HepG2 (cell line): ENCODE data around the gene PPM1K. TPM values are rescaled to one million over a fixed set of nuclear protein-coding genes. Genes with fewer than 3 reads are reported as not detected.
A peak's percentile ranks its signal among the peaks of the same experiment; 100 is the strongest.

Experiments
- PHF8 ChIP-seq: sonication (generic); formaldehyde crosslinking; IDR thresholded peaks from 2 replicates; pipeline ENCODE4 v1.5.0; 2020; ENCODE audit warnings: missing genetic modification reagents
- SALL1 ChIP-seq: sonication (generic); formaldehyde crosslinking; IDR thresholded peaks from 2 replicates; pipeline ENCODE4 v1.8.0; 2022; ENCODE audit warnings: mild to moderate bottlenecking, missing genetic modification reagents
- SP2 ChIP-seq: sonication (generic); formaldehyde crosslinking; IDR thresholded peaks from 2 replicates; pipeline ENCODE4 v1.5.1; 2020; ENCODE audit warnings: mild to moderate bottlenecking, missing genetic modification reagents
- ZBTB8A ChIP-seq: sonication (generic); formaldehyde crosslinking; IDR thresholded peaks from 2 replicates; pipeline ENCODE4 v1.4.0; 2020; ENCODE audit warnings: mild to moderate bottlenecking, low read depth, missing genetic modification reagents, borderline replicate concordance
- ZNF564 ChIP-seq: sonication (generic); formaldehyde crosslinking; IDR thresholded peaks from 2 replicates; pipeline ENCODE4 v1.8.1; 2023; ENCODE audit warnings: mild to moderate bottlenecking, missing genetic modification reagents
- ZNF589 ChIP-seq: sonication (generic); formaldehyde crosslinking; conservative IDR thresholded peaks from 2 replicates; pipeline ENCODE4 v1.8.0; 2022; ENCODE audit warnings: mild to moderate bottlenecking, moderate library complexity, missing genetic modification reagents
- ZNF703 ChIP-seq: sonication (generic); formaldehyde crosslinking; IDR thresholded peaks from 2 replicates; pipeline ENCODE4 v1.5.1; 2020; ENCODE audit warnings: missing genetic modification reagents, mild to moderate bottlenecking, moderate library complexity, borderline replicate concordance
- ZNF777 ChIP-seq: sonication (generic); formaldehyde crosslinking; IDR thresholded peaks from 2 replicates; pipeline ENCODE4 v1.4.0; 2020; ENCODE audit warnings: missing genetic modification reagents
- polyA plus RNA-seq, 8 experiments: library from polyadenylated mRNA; depleted of rRNA in 3 of 8; stranded (reverse) in 7 of 8; unstranded in 1 of 8; fragments of >200 nt; fragmentation: Illumina TruSeq in 4 of 8; extraction: Trizol in 4 of 8; gene quantifications; 2 replicates each; pipeline versions ENCODE4 v1.2.1 to v1.2.3, GENCODE V29; 2011 to 2016; ENCODE audit warnings: low read depth in 4 of 8, missing spikeins in 1 of 8, mixed read lengths in 1 of 8; ENCODE audit not compliant: insufficient read depth in 1 of 8
- total RNA-seq, 5 experiments: library from RNA; depleted of rRNA; stranded (reverse); fragments of >200 nt; fragmentation: Illumina TruSeq; extraction: Trizol; gene quantifications; 2 replicates each; pipeline ENCODE4 v1.2.3, GENCODE V29; 2016; ENCODE audit warnings: low read depth in 1 of 5
- TF ChIP-seq, protein P1 (sequence below): IDR thresholded peaks from 2 replicates; pipeline ENCODE4 v1.6.1; 2016; ENCODE audit warnings: missing compliant biosample characterization, missing genetic modification reagents, borderline replicate concordance
- TF ChIP-seq, protein P2 (sequence below): sonication (generic); formaldehyde crosslinking; IDR thresholded peaks from 2 replicates; pipeline ENCODE4 v1.8.1; 2023; ENCODE audit warnings: mild to moderate bottlenecking, moderate library complexity, missing genetic modification reagents
- TF ChIP-seq, protein P3 (sequence below): sonication (generic); formaldehyde crosslinking; IDR thresholded peaks from 2 replicates; pipeline ENCODE4 v1.4.0; 2020; ENCODE audit warnings: missing genetic modification reagents, borderline replicate concordance
- TF ChIP-seq, protein P4 (sequence below): sonication (generic); formaldehyde crosslinking; IDR thresholded peaks from 2 replicates; pipeline ENCODE4 v1.4.0; 2020; ENCODE audit warnings: missing genetic modification reagents
- TF ChIP-seq, protein P5 (sequence below): sonication (generic); IDR thresholded peaks from 2 replicates; pipeline ENCODE4 v1.6.1; 2016; ENCODE audit warnings: low read depth, borderline replicate concordance
- TF ChIP-seq, protein P6 (sequence below): sonication (generic); formaldehyde crosslinking; IDR thresholded peaks from 2 replicates; pipeline ENCODE4 v1.5.0; 2020; ENCODE audit warnings: missing genetic modification reagents, mild to moderate bottlenecking, borderline replicate concordance

Gene PPM1K
- total and polyA plus RNA-seq, 2 of the 13 experiments (the other 11 are each of a cell fraction or from before 2014, with no cell fraction given) = 11.9 to 17.8 TPM

DNA sequence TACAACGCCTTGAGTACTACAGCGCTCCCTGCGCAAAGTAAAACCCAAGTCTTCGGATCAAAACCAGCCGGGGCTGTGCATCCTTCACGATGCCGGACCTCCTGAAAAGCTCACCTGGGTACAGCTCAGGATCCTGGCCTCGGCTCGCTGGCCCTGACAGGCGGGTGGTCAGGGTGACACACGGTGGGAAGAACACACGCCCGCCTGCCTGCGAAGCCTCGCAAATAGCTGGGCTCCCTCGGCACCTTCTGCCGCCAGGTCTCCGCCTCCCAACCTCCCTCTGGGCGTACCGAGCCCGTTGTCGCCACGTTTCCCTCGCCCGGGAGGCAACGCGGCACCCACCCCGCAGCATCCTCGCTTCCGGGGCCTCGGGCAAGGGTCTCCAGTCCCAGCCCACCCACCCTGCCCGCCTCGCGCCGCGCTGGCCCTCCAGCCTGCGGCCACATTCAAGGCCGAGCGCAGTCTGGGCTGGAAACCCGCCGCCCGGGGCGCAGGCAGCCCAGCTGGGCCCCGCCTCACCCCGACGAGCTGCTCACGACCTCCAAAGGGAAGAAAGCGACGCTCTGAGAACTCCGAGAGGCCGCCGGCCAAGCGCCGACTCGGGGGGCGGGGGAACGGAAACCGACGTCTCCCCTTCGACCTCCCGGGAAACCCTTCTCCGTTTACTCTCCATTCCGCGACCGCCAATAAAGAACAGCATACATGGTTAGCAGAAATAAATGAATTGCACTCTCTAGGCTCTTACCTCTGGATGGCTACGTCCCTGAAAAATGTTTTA is 511 bp downstream of the PPM1K start (continued):
- peak; percentile 61; the same call in 1 of the 2 replicates for TF ChIP-seq ZNF703 (CRISPR knock-in tag)
- TF ChIP-seq ZBTB8A (CRISPR knock-in tag) = 0 out of 2 replicates have a peak, but pooled peaks have one; percentile 41
- TF ChIP-seq ZNF589 (CRISPR knock-in tag) = 0 out of 2 replicates have a peak, but pooled peaks have one; percentile 0
- peak; percentile 77 for TF ChIP-seq ZNF777 (CRISPR knock-in tag)
- TF ChIP-seq ZNF564 (CRISPR knock-in tag) = peak; percentile 66; the same call in 1 of the 2 replicates
- TF ChIP-seq SP2 (CRISPR knock-in tag) = peak; percentile 9; the same call in 1 of the 2 replicates
- peak; percentile 36 for TF ChIP-seq PHF8 (CRISPR knock-in tag)
- TF ChIP-seq, protein P1, sequence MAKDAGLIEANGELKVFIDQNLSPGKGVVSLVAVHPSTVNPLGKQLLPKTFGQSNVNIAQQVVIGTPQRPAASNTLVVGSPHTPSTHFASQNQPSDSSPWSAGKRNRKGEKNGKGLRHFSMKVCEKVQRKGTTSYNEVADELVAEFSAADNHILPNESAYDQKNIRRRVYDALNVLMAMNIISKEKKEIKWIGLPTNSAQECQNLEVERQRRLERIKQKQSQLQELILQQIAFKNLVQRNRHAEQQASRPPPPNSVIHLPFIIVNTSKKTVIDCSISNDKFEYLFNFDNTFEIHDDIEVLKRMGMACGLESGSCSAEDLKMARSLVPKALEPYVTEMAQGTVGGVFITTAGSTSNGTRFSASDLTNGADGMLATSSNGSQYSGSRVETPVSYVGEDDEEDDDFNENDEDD (CRISPR knock-in tag) = peak; percentile 71; the same call in 1 of the 2 replicates
- TF ChIP-seq, protein P2, sequence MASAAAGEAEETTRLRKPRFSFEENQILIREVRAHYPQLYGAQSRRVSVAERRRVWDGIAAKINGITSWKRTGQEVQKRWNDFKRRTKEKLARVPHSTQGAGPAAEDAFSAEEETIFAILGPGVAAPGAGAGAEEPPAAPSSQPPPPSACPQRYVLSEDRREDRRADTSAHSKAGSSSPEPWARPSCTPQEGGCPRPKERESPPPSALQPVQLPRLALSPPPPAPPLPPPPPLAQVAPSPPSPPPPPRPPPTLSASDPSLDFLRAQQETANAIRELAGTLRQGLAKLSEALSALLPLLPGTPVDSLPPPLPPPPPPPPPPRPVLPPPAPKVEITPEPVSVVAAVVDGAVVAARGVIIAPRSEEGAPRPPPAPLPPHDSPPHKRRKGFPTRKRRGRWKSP (CRISPR knock-in tag) = peak; percentile 71; the same call in 1 of the 2 replicates
- TF ChIP-seq SALL1 (CRISPR knock-in tag) = peak; percentile 60
- TF ChIP-seq, protein P3, sequence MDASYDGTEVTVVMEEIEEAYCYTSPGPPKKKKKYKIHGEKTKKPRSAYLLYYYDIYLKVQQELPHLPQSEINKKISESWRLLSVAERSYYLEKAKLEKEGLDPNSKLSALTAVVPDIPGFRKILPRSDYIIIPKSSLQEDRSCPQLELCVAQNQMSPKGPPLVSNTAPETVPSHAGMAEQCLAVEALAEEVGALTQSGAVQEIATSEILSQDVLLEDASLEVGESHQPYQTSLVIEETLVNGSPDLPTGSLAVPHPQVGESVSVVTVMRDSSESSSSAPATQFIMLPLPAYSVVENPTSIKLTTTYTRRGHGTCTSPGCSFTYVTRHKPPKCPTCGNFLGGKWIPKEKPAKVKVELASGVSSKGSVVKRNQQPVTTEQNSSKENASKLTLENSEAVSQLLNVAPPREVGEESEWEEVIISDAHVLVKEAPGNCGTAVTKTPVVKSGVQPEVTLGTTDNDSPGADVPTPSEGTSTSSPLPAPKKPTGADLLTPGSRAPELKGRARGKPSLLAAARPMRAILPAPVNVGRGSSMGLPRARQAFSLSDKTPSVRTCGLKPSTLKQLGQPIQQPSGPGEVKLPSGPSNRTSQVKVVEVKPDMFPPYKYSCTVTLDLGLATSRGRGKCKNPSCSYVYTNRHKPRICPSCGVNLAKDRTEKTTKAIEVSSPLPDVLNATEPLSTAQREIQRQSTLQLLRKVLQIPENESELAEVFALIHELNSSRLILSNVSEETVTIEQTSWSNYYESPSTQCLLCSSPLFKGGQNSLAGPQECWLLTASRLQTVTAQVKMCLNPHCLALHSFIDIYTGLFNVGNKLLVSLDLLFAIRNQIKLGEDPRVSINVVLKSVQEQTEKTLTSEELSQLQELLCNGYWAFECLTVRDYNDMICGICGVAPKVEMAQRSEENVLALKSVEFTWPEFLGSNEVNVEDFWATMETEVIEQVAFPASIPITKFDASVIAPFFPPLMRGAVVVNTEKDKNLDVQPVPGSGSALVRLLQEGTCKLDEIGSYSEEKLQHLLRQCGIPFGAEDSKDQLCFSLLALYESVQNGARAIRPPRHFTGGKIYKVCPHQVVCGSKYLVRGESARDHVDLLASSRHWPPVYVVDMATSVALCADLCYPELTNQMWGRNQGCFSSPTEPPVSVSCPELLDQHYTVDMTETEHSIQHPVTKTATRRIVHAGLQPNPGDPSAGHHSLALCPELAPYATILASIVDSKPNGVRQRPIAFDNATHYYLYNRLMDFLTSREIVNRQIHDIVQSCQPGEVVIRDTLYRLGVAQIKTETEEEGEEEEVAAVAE (CRISPR knock-in tag) = no peak
- TF ChIP-seq, protein P4, sequence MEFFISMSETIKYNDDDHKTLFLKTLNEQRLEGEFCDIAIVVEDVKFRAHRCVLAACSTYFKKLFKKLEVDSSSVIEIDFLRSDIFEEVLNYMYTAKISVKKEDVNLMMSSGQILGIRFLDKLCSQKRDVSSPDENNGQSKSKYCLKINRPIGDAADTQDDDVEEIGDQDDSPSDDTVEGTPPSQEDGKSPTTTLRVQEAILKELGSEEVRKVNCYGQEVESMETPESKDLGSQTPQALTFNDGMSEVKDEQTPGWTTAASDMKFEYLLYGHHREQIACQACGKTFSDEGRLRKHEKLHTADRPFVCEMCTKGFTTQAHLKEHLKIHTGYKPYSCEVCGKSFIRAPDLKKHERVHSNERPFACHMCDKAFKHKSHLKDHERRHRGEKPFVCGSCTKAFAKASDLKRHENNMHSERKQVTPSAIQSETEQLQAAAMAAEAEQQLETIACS (CRISPR knock-in tag) = no peak
- TF ChIP-seq, protein P5, sequence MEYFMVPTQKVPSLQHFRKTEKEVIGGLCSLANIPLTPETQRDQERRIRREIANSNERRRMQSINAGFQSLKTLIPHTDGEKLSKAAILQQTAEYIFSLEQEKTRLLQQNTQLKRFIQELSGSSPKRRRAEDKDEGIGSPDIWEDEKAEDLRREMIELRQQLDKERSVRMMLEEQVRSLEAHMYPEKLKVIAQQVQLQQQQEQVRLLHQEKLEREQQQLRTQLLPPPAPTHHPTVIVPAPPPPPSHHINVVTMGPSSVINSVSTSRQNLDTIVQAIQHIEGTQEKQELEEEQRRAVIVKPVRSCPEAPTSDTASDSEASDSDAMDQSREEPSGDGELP = no peak
- TF ChIP-seq, protein P6, sequence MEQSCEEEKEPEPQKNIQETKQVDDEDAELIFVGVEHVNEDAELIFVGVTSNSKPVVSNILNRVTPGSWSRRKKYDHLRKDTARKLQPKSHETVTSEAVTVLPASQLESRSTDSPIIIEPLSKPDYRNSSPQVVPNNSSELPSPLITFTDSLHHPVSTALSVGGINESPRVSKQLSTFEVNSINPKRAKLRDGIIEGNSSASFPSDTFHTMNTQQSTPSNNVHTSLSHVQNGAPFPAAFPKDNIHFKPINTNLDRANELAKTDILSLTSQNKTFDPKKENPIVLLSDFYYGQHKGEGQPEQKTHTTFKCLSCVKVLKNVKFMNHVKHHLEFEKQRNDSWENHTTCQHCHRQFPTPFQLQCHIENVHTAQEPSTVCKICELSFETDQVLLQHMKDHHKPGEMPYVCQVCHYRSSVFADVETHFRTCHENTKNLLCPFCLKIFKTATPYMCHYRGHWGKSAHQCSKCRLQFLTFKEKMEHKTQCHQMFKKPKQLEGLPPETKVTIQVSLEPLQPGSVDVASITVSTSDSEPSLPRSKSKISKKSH = no peak
